ENCODE data around the gene CRTC3.
"Not testable (repeated sequence)": the region's sequence is repeated elsewhere in the genome, so short reads cannot be mapped to it uniquely, and the experiment has no call there.

- TF ChIP-seq, protein P1, sequence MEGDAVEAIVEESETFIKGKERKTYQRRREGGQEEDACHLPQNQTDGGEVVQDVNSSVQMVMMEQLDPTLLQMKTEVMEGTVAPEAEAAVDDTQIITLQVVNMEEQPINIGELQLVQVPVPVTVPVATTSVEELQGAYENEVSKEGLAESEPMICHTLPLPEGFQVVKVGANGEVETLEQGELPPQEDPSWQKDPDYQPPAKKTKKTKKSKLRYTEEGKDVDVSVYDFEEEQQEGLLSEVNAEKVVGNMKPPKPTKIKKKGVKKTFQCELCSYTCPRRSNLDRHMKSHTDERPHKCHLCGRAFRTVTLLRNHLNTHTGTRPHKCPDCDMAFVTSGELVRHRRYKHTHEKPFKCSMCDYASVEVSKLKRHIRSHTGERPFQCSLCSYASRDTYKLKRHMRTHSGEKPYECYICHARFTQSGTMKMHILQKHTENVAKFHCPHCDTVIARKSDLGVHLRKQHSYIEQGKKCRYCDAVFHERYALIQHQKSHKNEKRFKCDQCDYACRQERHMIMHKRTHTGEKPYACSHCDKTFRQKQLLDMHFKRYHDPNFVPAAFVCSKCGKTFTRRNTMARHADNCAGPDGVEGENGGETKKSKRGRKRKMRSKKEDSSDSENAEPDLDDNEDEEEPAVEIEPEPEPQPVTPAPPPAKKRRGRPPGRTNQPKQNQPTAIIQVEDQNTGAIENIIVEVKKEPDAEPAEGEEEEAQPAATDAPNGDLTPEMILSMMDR (IDR thresholded peaks at IDR 0.05), result not testable (repeated sequence)
- not testable (repeated sequence) for TF ChIP-seq ZFX (IDR thresholded peaks at IDR 0.05; ENCODE audit: borderline replicate concordance)
Observed at GRCh38 chr15:90511211-90511618, 18.5 kb upstream of the CRTC3 start.

Measured in 22Rv1 (cell line).